Endothelial cell of umbilical vein (primary cell): ENCODE results near the gene RGS8.

Source experiments
- CTCF ChIP-seq, 2 donors: IDR thresholded peaks; 1 replicate in 1 of 2; 2 replicates in 1 of 2; pipeline ENCODE4 v1.5.1; 2011; ENCODE audit warnings: low read length in 2 of 2, mild to moderate bottlenecking in 2 of 2, moderate library complexity in 2 of 2, control low read depth in 1 of 2, inconsistent platforms in 1 of 2, low read depth in 1 of 2; ENCODE audit not compliant: insufficient read depth in 1 of 2; ENCODE audit errors: extremely low read depth in 1 of 2
- POLR2A ChIP-seq: IDR thresholded peaks from 2 replicates; pipeline ENCODE4 v1.6.1; 2012; ENCODE audit warnings: low read depth, mild to moderate bottlenecking, control low read depth, low read length

DNA sequence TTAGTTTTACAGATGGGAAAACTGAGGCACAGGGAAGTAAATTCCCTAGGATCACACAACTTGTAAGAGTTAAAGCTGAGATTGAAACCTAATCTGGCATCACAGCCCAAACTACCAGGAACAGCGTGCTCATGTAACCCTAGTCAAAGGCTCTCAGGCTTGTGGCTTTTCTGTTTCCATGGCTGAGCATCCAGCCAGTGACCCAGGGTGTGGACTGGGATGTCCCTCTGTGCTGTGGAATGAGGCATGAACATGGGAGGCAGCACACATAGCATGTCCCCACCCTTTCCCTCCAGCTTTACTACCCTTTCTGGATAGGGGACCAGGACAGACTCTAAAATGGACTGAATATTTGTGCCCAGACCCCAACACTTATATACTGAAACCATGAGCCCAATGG, 45.1 kb downstream of the RGS8 start:
- TF ChIP-seq POLR2A (no peak), CTCF (IDR thresholded peaks at IDR 0.05; ENCODE audit: extremely low read depth in 1 of 2, insufficient read depth in 1 of 2, low read depth in 1 of 2, low read length in 2 of 2) (no peak)
